HG02642 (cell line): ENCODE results near the gene RIPOR2.

ENCODE experiments used
- ATAC-seq: cut with Tn5 transposase; IDR thresholded peaks from one replicate; pipeline ENCODE4 v1.9.1; 2021; ENCODE audit warnings: mild to moderate bottlenecking; ENCODE audit not compliant: unreplicated experiment, poor library complexity

The RIPOR2 gene

GRCh38 chr6:24909241-24910216 lies 26.2 kb downstream of the RIPOR2 start:
- no peak for ATAC-seq

DNA sequence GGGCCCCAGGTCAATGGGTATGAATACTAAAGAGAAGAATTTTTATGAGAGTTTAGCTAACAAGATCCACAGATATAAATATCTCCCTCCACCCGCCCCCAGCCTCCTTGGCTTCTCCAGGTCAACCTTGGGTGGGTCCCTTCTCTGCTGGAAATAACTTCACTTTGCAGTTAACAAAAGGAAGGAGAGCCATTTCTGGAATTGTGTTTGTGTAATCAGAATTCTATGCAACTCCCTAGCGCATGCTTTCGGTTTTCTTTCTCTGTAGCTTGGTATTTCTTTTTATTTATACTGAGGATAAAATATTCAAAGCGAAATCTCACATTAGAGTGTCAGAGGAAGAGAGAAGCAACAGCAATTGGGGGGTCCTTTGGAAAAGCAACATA lies 27.1 kb downstream of the RIPOR2 start:
- ATAC-seq, result no peak

GRCh38 chr6:24907919-24908649 lies 27.7 kb downstream of the RIPOR2 start:
- no peak for ATAC-seq

DNA sequence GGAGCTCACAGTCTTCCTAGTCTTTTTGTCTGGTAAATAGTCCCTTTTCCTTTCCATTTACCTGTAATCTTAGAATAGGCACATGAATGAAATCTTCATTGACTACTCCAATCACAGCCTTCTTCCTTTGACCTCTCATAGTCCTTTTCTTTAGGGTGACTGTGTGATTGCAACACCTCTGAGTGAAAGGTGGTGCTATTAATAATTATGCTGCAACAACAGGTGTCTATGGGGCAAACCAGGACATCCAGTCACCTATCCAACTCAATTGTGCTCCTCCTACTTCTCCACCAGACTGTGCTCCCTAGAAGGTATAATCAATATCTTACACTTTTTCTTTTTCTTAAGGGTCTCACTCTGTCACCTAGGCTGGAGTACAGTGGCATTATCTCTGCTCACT lies 29.4 kb downstream of the RIPOR2 start:
- ATAC-seq, result no peak

GRCh38 chr6:24905483-24905882 lies 30.3 kb downstream of the RIPOR2 start:
- no peak for ATAC-seq

GRCh38 chr6:24903681-24904080 lies 32.1 kb downstream of the RIPOR2 start:
- no peak for ATAC-seq

- ATAC-seq, result no peak
These were observed 33.0 kb downstream of the RIPOR2 start for GRCh38 chr6:24902782-24903181.

GRCh38 chr6:24901698-24902328 lies 33.9 kb downstream of the RIPOR2 start:
- ATAC-seq, result no peak

- no peak for ATAC-seq
These were observed 34.7 kb downstream of the RIPOR2 start for GRCh38 chr6:24900917-24901697.

DNA sequence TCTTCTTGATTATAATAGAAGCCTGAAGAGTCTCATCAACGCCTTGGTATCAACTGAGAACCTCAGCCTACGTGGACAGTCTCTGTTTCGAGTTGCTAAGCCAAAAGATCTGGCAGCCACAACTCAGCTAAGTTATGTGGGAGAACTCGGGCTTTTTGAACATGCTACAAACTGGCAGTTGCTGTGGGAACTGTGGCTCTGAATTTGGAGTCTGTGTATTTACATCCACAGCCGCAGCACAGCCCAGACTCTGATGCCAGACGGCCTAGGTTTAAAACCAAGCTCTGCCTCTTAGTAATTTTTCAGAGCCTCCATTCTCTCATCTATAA lies 35.8 kb downstream of the RIPOR2 start:
- ATAC-seq, result no peak

- ATAC-seq, result no peak
These were observed 36.4 kb downstream of the RIPOR2 start for GRCh38 chr6:24899136-24899996.

- ATAC-seq, result no peak
These were observed 37.1 kb downstream of the RIPOR2 start for GRCh38 chr6:24898676-24899075.

DNA sequence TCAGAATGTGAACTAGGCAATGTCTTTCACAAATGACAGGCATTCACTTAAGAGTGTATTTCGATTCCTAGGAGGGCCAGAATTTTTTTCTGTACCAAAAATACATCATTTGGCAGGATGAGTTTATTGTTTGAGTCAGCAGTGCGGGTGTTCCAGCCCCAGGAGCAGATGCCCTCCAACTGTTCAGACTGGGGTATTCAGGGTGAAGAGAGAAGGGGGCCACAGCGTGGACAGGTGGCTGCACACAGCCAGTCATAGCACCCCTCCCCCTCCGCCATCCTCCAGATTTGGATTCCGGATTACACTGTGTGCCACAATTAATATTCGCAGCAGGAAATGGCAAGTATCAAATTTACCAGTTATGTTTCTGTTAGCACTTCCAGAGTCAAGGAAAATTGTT lies 38.6 kb downstream of the RIPOR2 start:
- no peak for ATAC-seq

- no peak for ATAC-seq
These were observed 42.4 kb downstream of the RIPOR2 start for GRCh38 chr6:24893342-24893850.

DNA sequence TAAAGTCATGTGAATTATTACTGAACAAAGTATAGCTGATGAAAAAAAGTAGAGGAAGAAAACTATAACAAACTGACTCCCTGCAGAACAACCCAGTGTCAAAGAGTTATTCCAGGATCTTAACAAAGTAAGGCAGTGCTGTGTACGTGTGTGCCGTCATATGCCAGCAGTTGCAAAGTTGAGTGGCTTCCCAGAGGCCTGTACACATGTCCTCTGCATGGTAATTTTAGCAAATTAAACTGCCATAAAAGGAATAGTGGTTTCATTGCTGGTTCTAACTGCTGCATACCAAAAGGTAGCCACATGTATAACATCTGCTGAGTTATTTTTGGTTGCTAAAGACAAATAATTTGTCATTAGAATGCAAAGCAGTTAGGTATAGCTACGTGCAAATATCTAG lies 44.8 kb downstream of the RIPOR2 start:
- ATAC-seq, result no peak

DNA sequence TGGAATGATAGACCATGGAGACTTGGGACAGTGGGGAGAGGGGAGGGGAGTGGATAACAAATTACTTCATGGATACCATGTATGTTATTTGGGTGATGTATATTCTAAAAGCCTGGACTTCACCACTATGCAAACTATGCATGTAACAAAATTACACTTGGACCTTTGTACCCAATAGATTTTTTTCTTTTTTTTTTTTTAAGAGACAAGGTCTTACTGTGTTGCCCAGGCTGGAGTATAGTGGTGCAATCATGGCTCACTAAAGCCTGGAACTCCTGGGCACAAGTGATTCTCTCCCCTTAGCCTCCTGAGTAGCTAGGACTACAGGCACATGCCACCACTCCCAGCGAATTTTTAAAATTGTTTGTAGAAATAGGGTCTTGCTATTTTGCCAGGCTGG lies 45.3 kb downstream of the RIPOR2 start:
- no peak for ATAC-seq

- ATAC-seq, result no peak
These were observed 46.9 kb downstream of the RIPOR2 start for GRCh38 chr6:24888715-24889370.

DNA sequence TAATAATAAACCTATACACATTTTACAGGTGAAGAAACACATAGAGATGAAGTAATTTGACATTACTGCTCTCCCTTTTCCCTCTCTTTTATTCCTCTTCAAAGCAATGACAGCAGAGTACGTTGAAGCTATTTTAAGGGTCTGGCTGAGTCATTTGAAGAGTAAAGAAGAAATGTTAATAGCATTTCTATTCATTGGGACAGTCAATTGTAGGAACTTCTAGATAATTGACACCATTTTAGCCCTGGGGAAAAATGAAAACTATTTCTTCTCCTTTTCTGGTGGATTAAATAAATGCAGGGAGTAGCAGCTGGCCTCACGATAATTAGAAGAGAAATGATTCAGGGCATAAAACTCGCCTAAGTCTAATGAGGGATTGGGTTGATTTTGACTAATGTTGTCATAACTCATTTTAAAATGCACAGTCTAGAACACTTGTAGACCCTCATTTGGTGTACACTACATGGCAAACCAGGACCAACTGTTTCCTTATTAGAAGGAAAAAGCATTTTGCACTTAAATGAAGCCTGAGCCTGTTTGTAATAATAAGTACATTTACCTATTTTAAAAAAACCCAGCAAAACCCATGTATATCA lies 48.1 kb downstream of the RIPOR2 start:
- no peak for ATAC-seq
